GM18951 (cell line): Measurements from ENCODE around the gene HILPDA.
"Not testable (repeated sequence)": the region's sequence is repeated elsewhere in the genome, so short reads cannot be mapped to it uniquely, and the experiment has no call there.

Source experiments
- POLR2A ChIP-seq: IDR thresholded peaks from 4 replicates; pipeline ENCODE4 v1.6.1; 2011; ENCODE audit warnings: mild to moderate bottlenecking; ENCODE audit not compliant: insufficient read length, insufficient read depth; ENCODE audit errors: extremely low read depth
- in situ Hi-C: fragments of 300-500 bp; cut with MboI; formaldehyde crosslinking; loops from one replicate; pipeline ENCODE4 v1.12.0; 2022; ENCODE audit warnings: low sequenced_read_pairs, mixed read lengths, inconsistent platforms; ENCODE audit not compliant: unreplicated experiment

HILPDA gene

DNA sequence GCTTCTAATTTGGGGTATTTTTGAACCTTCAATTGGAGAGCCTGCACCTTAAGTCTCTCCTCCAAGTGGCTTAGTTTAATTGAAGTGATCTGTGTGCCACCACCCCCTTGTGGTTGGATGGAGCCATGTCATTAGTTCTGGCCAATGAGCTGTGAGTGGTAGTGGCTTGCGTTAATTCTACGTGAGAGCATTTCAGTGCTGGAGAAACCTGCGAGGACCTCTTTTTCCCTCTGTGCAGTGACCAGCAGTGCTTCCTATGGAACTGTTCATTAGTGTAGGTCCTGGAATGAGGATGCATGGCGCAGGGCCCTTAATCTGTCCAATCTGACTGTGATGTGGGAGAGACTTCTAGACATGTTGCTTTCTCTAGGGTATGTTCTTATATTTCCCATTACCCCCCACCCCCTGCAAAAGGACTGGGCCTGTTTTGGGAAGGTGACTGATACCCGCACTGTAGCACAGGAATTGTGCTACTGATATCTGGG is 3.8 kb downstream of the HILPDA start:
- TF ChIP-seq POLR2A = no peak
- in situ Hi-C loops = no loop called here

DNA sequence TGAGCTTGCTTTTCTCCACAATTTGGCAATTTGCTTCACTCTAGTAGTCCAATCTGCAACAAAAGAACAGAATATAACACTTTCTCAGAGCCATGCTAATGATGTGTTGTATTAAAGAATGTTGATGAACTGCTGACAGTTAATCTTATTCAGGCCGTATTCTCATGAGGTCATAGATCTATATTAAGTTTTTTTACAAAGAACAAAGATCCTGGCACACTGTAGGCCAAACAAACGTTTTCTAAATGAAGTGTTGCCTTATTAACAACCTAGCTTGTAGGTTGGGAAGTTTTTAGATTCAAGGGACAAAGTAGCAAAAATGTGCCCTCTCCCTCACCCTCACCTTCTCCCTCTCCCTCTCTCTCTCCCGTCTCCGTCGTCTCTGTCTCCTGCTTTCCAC is 6.8 kb downstream of the HILPDA start:
- in situ Hi-C loops = no loop called here

DNA sequence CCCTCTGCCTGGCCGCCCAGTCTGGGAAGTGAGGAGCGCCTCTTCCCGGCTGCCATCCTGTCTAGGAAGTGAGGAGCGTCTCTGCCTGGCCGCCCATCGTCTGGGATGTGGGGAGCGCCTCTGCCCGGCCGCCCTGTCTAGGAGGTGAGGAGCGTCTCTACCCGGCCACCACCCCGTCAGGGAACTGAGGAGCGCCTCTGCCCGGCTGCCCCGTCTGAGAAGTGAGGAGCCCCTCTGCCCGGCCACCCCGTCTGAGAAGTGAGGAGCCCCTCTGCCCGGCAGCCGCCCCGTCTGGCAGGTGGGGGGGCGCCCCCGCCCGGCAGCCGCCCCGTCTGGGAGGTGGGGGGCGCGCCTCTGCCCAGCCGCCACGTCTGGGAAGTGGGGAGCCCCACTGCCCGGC is 7.7 kb downstream of the HILPDA start:
- in situ Hi-C loops = not testable (repeated sequence)

More for the DNA sequence above, 6.8 kb downstream of the HILPDA start:
- TF ChIP-seq POLR2A = no peak

DNA sequence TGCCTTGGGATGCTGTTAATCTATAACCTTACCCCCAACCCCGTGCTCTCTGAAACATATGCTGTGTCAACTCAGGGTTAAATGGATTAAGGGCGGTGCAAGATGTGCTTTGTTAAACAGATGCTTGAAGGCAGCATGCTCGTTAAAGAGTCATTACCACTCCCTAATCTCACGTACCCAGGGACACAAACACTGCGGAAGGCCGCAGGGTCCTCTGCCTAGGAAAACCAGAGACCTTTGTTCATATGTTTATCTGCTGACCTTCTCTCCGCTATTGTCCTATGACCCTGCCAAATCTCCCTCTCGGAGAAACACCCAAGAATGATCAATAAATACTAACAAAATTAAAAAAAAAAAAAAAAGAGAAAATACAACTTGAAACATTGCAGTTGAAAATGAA is 8.3 kb downstream of the HILPDA start:
- in situ Hi-C loops = not testable (repeated sequence)

DNA sequence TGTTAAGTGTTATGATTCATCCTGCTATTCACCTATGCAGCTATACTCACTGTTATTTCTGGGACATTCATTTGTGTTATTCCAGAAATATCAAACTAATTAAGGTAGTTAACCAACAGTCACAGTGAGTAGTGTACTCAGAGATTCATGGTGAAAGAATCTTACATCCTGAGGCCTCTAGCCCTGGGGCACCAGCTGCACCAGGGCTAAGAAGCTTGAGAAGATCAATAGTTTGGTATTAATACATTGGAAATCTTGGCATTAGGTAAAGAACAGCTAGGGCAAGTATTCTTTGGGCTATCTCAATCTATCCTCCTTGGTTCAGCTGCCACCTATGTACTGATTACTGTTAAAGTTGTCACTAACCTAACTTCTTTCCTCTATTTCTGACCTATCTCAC is 11.2 kb downstream of the HILPDA start:
- in situ Hi-C loops = not testable (repeated sequence)

DNA sequence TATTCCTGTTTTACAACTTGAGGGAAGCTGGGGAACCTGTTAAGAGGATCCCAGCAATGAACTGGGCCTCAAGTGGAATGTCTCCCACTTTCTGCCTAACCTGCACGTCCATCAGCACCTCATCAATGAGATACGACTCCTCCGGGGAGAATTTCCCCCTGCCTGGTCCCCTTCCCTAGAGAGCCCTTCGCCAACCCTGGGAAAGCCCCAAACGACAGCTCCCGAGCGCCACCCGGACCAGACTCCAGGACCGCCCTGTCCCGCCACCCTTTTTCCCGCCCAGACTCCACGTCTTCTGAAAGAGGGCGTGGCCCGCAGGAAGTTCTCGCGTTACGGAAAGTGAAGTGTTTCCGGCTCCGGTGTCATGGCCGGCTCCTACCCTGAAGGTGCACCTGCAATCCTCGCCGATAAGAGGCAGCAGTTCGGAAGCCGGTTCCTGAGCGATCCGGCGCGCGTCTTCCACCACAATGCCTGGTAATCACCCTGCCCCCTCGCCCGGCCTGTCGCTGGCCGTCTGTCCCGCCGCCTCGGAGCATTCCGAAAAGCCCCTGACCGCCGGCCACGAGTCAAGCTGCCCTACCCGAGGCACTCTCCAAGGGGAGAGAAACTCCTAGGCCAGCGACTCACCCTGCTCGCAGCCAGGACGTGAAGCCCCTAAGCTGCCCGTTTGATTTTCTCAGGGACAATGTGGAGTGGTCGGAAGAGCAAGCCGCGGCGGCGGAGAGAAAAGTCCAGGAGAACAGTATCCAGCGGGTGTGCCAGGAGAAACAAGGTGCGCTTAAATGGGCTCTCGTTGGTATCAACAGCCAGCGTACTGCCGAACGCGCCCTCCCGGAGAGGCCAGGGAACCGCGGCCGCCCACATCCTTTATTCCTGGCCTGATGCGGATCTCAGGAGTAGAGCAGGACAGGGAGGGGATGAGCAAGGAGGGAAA is 21.0 kb downstream of the HILPDA start, which contains the start of gene METTL2B:
TSS of gene METTL2B (plus strand) at position 347 of the 934 bp plus-strand sequence. CDS start at position 365, 18 bp downstream.
- in situ Hi-C loops = not testable (repeated sequence)
- peak; percentile 72 for TF ChIP-seq POLR2A

DNA sequence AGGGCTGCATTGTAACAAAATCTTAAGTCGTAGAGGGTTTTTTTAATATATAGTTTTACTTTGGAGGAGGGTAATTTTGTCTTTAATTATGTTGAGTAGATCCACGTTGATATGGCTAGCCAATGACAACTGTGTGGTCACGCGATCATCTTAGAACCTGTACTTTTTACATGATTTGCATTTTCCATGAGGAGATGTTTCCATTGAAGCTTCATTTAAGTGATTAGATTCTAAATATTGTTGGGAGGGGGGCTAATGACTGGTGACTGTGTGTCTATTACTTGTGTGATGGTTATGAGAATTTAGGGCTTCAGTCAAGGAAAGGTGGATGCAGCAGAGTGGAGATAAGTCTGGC is 21.6 kb downstream of the HILPDA start:
- in situ Hi-C loops = not testable (repeated sequence)

DNA sequence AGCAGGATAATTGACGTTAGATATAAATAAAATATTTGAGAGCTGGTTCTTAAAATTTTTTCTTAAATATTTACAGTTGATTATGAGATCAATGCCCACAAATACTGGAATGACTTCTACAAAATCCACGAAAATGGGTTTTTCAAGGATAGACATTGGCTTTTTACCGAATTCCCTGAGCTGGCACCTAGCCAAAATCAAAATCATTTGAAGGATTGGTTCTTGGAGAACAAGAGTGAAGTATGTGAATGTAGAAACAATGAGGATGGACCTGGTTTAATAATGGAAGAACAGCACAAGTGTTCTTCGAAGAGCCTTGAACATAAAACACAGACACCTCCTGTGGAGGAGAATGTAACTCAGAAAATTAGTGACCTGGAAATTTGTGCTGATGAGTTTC is 23.4 kb downstream of the HILPDA start:
- in situ Hi-C loops = not testable (repeated sequence)

DNA sequence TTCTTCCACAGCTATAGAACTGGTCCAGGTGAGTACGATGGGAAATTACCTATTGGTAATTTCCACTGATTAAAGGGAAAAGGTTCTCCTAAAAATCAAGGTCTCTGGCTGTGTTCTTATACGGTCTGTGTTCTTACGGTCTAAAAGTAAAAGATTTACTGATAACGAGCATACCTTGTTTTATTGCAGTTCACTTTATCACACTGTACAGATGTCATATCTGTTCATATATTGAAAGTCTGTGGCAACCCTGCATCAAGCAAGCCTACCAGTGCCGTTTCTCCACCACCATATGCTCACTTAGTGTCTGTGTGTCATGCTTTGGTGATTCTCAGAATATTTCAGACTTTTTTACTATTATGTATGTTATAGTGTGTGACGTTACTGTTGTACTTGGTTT is 32.5 kb downstream of the HILPDA start:
- in situ Hi-C loops = not testable (repeated sequence)

DNA sequence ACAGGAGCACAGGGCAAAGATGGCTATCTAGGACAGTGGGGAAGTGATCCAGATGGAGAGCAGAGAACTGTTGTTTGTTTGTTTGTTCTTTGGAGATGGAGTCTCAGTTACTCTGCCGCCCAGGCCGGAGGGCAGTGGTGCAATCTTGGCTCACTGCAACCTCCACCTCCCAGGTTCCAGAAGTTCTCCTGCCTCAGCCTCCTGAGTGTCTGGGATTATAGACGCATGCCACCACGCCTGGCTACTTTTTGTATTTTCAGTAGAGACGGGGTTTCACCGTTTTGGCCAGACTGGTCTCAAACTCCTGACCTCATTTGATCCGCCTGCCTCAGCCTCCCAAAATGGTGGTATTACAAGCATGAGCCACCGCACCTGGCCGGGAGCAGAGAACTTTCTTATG is 41.7 kb downstream of the HILPDA start:
- in situ Hi-C loops = no loop called here
- no peak for TF ChIP-seq POLR2A

DNA sequence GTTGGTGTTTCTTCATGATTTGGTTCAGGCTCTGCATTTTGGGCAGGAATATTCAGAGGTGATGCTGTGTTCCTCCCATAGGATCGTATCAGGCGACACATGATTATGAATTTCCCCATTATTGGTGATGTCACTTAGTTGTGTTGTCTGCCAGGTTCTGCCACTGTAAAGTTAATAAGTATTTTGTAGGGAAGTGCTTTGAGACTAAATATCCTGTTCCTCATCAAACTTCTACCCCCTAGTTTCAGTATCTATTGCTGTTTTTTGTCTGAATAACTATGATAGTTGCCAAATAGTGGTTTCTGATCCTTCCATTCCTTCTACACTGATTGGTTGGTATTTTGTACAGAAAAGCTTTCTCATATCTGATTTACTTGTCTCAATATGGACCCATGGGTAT is 49.7 kb downstream of the HILPDA start:
- in situ Hi-C loops = not testable (repeated sequence)

DNA sequence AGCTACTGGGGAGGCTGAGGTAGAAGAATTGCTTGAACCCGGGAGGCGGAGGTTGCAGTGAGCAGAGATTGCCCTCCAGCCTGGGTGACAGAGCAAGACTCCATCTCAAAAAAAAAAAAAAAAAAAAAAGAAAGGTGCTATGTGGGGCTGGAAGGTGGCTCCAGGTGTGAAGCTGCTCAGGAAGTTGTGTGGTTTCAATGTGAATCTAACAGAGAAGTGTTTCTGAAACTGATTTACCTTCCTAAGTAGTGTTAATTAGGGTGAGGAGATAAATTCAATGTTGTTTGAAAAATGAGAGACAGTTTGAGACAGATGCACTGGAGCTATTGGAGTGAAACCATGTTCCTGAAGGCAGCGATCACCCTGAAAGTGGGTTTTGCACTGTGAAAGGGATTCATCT is 51.1 kb downstream of the HILPDA start:
- in situ Hi-C loops = not testable (repeated sequence)

DNA sequence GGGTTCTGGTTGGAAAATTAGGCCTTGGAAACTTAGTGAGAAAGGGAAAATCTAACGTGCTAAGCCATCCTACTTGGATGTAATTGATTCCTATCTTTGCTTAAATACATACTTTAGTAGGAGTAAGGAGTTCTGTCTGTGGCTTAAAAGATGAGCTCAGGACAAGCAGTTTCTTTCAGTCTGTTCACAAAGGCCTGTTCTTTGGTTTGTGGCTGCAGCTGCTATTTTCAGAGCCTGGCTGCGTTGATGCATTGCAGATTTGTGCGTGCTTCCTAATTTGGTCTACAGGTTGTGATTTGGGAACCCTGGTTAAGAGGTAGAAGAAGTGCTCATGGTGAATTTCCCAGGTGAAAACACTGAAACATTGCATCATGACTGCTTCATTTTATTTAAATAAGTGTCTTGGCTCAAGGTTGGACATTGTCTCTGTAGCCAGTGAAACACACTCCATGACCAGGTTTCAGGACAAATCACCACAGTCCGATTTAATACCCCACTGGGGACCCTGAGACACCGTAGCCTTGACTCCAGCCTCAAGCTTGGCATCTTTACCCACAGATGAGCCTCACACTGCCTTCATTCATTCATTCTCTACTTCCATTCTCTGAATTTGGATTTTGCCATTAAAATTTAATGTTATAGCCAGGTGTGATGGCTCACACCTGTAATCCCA is 51.8 kb downstream of the HILPDA start:
- in situ Hi-C loops = not testable (repeated sequence)
